K562 (cell line): ENCODE data around the gene MYLK4. TPM values are rescaled to one million over a fixed set of nuclear protein-coding genes. Genes with fewer than 3 reads are reported as not detected.

ENCODE experiments used
- ATAC-seq: fragments of 200-7000 bp; cut with Tn5 transposase; 3 replicates; pipeline ENCODE4 v1.9.1; 2020; ENCODE audit warnings: moderate library complexity
- BruUV-seq: library from RNA; stranded (reverse); fragments of 400-500 nt; replicated peaks from 2 replicates; lab custom pipeline; 2021; lab: Mats Ljungman, UMichigan
- CTCF ChIA-PET: fragments of 300-600 bp; formaldehyde crosslinking; extraction: SDS; loops from one replicate; lab custom pipeline; 2021; ENCODE audit warnings: low intra/inter-chr PET ratio; lab: Yijun Ruan, JAX
- POLR2A ChIA-PET: fragments of 300-600, 350-650 bp; sonication (Branson Sonifier 250); formaldehyde crosslinking; extraction: SDS; loops from one replicate; lab custom pipeline; 2021; ENCODE audit warnings: antibody characterized with exemption, inconsistent platforms; lab: Yijun Ruan, JAX
- DNase-seq, 4 experiments: peaks; one replicate each; pipeline versions ENCODE4 v3.0.0 to v3.0.0-alpha.2; 2011 to 2018; ENCODE audit warnings: low spot score in 3 of 4, mixed read lengths in 3 of 4; ENCODE audit errors: extremely low read depth in 1 of 4
- FAIRE-seq: peaks from 2 replicates; lab custom pipeline; 2011; peaks lifted over from hg19 to GRCh38; lab: Jason Lieb, UNC
- H2AFZ ChIP-seq: 2 replicates; pipeline ENCODE4 v1.6.0; 2011; ENCODE audit warnings: low read depth, low read length, control low read depth, inconsistent platforms
- H3K27ac ChIP-seq: fragments of 200-600 bp; 3 replicates; pipeline ENCODE4 v1.8.0; 2011; ENCODE audit warnings: low read depth, mild to moderate bottlenecking, control low read depth, inconsistent platforms, low read length, moderate library complexity, mixed read lengths; ENCODE audit errors: extremely low read depth
- H3K27me3 ChIP-seq, 2 experiments: fragments of 300-600 bp in 1 of 2; 2 replicates in 1 of 2; 3 replicates in 1 of 2; pipeline versions ENCODE4 v1.6.0 to v1.8.0; 2011; ENCODE audit warnings: inconsistent platforms in 2 of 2, low read length in 2 of 2, mild to moderate bottlenecking in 1 of 2, mixed read lengths in 1 of 2, moderate library complexity in 1 of 2; ENCODE audit not compliant: control insufficient read depth in 2 of 2, insufficient read depth in 2 of 2
- H3K36me3 ChIP-seq: fragments of 300-600 bp; 3 replicates; pipeline ENCODE4 v1.8.0; 2011; ENCODE audit warnings: mild to moderate bottlenecking, low read length, inconsistent platforms; ENCODE audit not compliant: control insufficient read depth, insufficient read depth
- H3K4me1 ChIP-seq, 2 experiments: fragments of 200-600 bp in 1 of 2; replicated peaks in 1 of 2; 2 replicates in 1 of 2; 3 replicates in 1 of 2; pipeline versions ENCODE4 v1.5.1 to v1.8.0; 2011; ENCODE audit warnings: inconsistent platforms in 2 of 2, low read length in 2 of 2, mild to moderate bottlenecking in 1 of 2, mixed read lengths in 1 of 2, moderate library complexity in 1 of 2; ENCODE audit not compliant: control insufficient read depth in 2 of 2, insufficient read depth in 2 of 2
- H3K4me2 ChIP-seq: 2 replicates; pipeline ENCODE4 v1.6.1; 2011; ENCODE audit warnings: low read length, control low read depth, inconsistent platforms, mixed read lengths; ENCODE audit not compliant: insufficient read depth
- H3K4me3 ChIP-seq: fragments of 200-600 bp; sonication (generic), shearing (Covaris generic); 2 replicates; pipeline ENCODE4 v1.5.1; 2016; ENCODE audit warnings: control low read depth, inconsistent platforms
- H3K79me2 ChIP-seq: fragments of 200-600 bp; 3 replicates; pipeline ENCODE4 v1.8.0; 2011; ENCODE audit warnings: low read length, inconsistent platforms; ENCODE audit not compliant: control insufficient read depth, insufficient read depth
- H3K9ac ChIP-seq, 2 experiments: 2 replicates each; pipeline versions ENCODE4 v1.6.0 to v1.6.1; 2011; ENCODE audit warnings: low read depth in 2 of 2, low read length in 2 of 2, control low read depth in 1 of 2, inconsistent platforms in 1 of 2, mild to moderate bottlenecking in 1 of 2, mixed read lengths in 1 of 2; ENCODE audit not compliant: insufficient read depth in 1 of 2
- H3K9me1 ChIP-seq: one replicate; pipeline ENCODE4 v1.6.0; 2011; ENCODE audit warnings: inconsistent platforms, mild to moderate bottlenecking, low read length, moderate library complexity; ENCODE audit not compliant: control insufficient read depth, insufficient read depth
- H3K9me3 ChIP-seq: replicated peaks from 2 replicates; pipeline ENCODE4 v1.5.1; 2011; ENCODE audit warnings: low read depth, low read length, inconsistent platforms; ENCODE audit not compliant: control insufficient read depth, insufficient read depth
- H4K20me1 ChIP-seq: replicated peaks from 2 replicates; pipeline ENCODE4 v1.6.1; 2011; ENCODE audit warnings: low read length, inconsistent platforms, mixed read lengths; ENCODE audit not compliant: control insufficient read depth, insufficient read depth
- EHMT2 ChIP-seq: fragments of 450-650 bp; IDR thresholded peaks from 2 replicates; pipeline ENCODE4 v1.6.1; 2018; ENCODE audit warnings: antibody characterized with exemption
- FIP1L1 ChIP-seq: fragments of 200-400 bp; formaldehyde crosslinking; IDR thresholded peaks from 2 replicates; pipeline ENCODE4 v1.6.1; 2018; ENCODE audit warnings: mild to moderate bottlenecking, low read depth, low read length; ENCODE audit not compliant: poor library complexity, severe bottlenecking
- KHSRP ChIP-seq: fragments of 450-650 bp; IDR thresholded peaks from 2 replicates; pipeline ENCODE4 v1.6.1; 2017
- LEF1 ChIP-seq: fragments of 450-650 bp; IDR thresholded peaks from 2 replicates; pipeline ENCODE4 v1.6.1; 2016; ENCODE audit warnings: mild to moderate bottlenecking
- NCOA2 ChIP-seq, 2 experiments: fragments of 450-650 bp; IDR thresholded peaks; 2 replicates each; pipeline ENCODE4 v1.6.1; 2018; ENCODE audit warnings: mild to moderate bottlenecking in 2 of 2, moderate library complexity in 1 of 2; ENCODE audit not compliant: partially characterized antibody in 2 of 2
- PHTF2 ChIP-seq: fragments of 250-450 bp; sonication (Bioruptor Pico); IDR thresholded peaks from 2 replicates; pipeline ENCODE4 v1.5.0; 2021; ENCODE audit warnings: mild to moderate bottlenecking
- SMAD1 ChIP-seq: fragments of 150-350 bp; IDR thresholded peaks from 2 replicates; pipeline ENCODE4 v1.6.1; 2014; ENCODE audit warnings: low read length, low read depth; ENCODE audit not compliant: partially characterized antibody
- ZNF717 ChIP-seq: fragments of 250-450 bp; sonication (Bioruptor Pico); IDR thresholded peaks from 2 replicates; pipeline ENCODE4 v1.5.0; 2021
- WGBS: fragments of 100-300 bp; shearing (Covaris generic); methylation state at CpG from one replicate; pipeline ENCODE4 v1.1.6; 2016; ENCODE audit warnings: low coverage, mixed read lengths; ENCODE audit not compliant: insufficient coverage; ENCODE audit errors: missing lambda C conversion rate; 5-methylcytosine and 5-hydroxymethylcytosine counted together
- in situ Hi-C: fragments of 300-500 bp; cut with MboI; formaldehyde crosslinking; loops from 4 replicates; pipeline ENCODE4 v1.15.0; 2018; ENCODE audit warnings: inconsistent platforms, mixed read lengths
- intact Hi-C: fragments of 100-400 bp; cut with micrococcal nuclease; formaldehyde crosslinking; loops from 2 replicates; pipeline ENCODE4 v1.14.2; 2022
- polyA plus RNA-seq, 8 experiments: library from polyadenylated mRNA; depleted of rRNA in 4 of 8; stranded (reverse) in 5 of 8; unstranded in 3 of 8; fragments of >200 nt; fragmentation: Nextera tagmentation in 2 of 8; fragmentation: Illumina TruSeq in 1 of 8; extraction: Ambion mirVana in 2 of 8; extraction: Trizol in 1 of 8; gene quantifications; 2 replicates each; pipeline versions ENCODE4 v1.2.1 to v1.2.3, GENCODE V29; 2011 to 2014; ENCODE audit warnings: inconsistent platforms in 1 of 8, missing spikeins in 1 of 8
- total RNA-seq, 7 experiments: library from RNA; depleted of rRNA in 6 of 7; stranded (reverse); fragments of >200 nt in 6 of 7; fragmentation: Illumina TruSeq in 2 of 7; extraction: Trizol in 2 of 7; gene quantifications; 2 replicates each; pipeline versions ENCODE4 v1.2.1 to v1.2.3, GENCODE V29; 2011 to 2021; ENCODE audit warnings: low replicate concordance in 1 of 7
- TF ChIP-seq, protein P1 (sequence below): fragments of 450-650 bp; formaldehyde crosslinking; IDR thresholded peaks from 2 replicates; pipeline ENCODE4 v1.4.0; 2020; ENCODE audit warnings: mild to moderate bottlenecking, moderate library complexity
- TF ChIP-seq, protein P2 (sequence below): fragments of 450-650 bp; IDR thresholded peaks from 2 replicates; pipeline ENCODE4 v1.6.1; 2016; ENCODE audit warnings: antibody characterized with exemption
- TF ChIP-seq, protein P3 (sequence below): fragments of 150-350 bp; IDR thresholded peaks from 2 replicates; pipeline ENCODE4 v1.6.1; 2014; ENCODE audit warnings: low read depth, mild to moderate bottlenecking, low read length, borderline replicate concordance

MYLK4 gene
- total and polyA plus RNA-seq, 9 of the 15 experiments (the other 6 are each of a cell fraction or from before 2014, with no cell fraction given), result 0.01 to 0.15 (median 0.06) TPM

DNA sequence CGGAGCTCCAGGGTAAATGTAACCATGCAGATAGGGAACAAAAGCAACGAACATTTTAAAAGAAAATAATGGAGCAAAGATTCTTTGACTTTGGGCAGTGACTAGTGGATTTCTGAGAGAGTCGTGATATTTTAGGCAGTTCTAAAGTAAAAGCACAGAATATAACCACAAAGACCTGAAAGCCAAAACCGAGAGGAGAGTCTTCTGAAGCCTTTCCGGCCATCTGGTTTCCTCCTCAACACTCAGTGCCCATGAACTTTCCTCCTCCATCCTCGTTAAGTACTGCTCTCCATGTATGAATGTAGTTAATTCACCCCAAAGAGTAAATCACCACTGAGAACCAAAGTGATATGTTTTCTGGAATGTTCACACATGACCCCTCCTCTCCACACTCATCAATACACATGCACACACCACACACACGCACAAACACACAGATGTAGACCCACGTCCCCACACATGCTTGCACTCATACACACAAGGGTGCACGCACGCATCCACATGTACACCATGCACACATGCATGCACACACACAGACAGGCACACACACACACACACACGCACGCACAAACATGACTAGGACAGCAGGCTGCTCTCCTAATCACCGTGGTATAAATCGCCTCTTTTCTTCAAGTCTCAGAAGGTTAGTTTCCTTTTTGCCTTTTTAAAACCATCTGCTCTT lies 109.5 kb downstream of the MYLK4 start:
- in situ Hi-C loops, result no loop called here
- ATAC-seq (no peak), FAIRE-seq (no peak), DNase-seq (no peak)
- no peaks in the 10 kb centered on the region for H3K79me2 ChIP-seq
- no peak overlapping the region for H3K9ac ChIP-seq
- no peak overlapping the region for H3K4me2 ChIP-seq
- peaks cover 46 to 70% of the 10 kb centered on the region in 2 experiments; a peak in 4 of 5 replicates for H3K27me3 ChIP-seq
- H3K4me3 ChIP-seq, result no peak overlapping the region
- TF ChIP-seq, protein P1, sequence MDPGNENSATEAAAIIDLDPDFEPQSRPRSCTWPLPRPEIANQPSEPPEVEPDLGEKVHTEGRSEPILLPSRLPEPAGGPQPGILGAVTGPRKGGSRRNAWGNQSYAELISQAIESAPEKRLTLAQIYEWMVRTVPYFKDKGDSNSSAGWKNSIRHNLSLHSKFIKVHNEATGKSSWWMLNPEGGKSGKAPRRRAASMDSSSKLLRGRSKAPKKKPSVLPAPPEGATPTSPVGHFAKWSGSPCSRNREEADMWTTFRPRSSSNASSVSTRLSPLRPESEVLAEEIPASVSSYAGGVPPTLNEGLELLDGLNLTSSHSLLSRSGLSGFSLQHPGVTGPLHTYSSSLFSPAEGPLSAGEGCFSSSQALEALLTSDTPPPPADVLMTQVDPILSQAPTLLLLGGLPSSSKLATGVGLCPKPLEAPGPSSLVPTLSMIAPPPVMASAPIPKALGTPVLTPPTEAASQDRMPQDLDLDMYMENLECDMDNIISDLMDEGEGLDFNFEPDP (CRISPR knock-in tag), result no peak
- no peak for TF ChIP-seq NCOA2 (IDR thresholded peaks at IDR 0.05; ENCODE audit: partially characterized antibody in 2 of 2)
- no peak for TF ChIP-seq FIP1L1
- no peak for TF ChIP-seq PHTF2
- TF ChIP-seq, protein P2, sequence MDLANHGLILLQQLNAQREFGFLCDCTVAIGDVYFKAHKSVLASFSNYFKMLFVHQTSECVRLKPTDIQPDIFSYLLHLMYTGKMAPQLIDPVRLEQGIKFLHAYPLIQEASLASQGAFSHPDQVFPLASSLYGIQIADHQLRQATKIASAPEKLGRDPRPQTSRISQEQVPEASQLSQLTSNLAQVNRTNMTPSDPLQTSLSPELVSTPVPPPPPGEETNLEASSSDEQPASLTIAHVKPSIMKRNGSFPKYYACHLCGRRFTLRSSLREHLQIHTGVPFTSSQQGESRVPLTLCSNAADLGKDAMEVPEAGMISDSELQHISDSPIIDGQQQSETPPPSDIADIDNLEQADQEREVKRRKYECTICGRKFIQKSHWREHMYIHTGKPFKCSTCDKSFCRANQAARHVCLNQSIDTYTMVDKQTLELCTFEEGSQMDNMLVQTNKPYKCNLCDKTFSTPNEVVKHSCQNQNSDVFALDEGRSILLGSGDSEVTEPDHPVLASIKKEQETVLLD, result no peak
- TF ChIP-seq SMAD1, result no peak
- no peak for TF ChIP-seq EHMT2
- TF ChIP-seq ZNF717 (CRISPR knock-in tag), result no peak
- no peak for TF ChIP-seq KHSRP
- TF ChIP-seq, protein P3, sequence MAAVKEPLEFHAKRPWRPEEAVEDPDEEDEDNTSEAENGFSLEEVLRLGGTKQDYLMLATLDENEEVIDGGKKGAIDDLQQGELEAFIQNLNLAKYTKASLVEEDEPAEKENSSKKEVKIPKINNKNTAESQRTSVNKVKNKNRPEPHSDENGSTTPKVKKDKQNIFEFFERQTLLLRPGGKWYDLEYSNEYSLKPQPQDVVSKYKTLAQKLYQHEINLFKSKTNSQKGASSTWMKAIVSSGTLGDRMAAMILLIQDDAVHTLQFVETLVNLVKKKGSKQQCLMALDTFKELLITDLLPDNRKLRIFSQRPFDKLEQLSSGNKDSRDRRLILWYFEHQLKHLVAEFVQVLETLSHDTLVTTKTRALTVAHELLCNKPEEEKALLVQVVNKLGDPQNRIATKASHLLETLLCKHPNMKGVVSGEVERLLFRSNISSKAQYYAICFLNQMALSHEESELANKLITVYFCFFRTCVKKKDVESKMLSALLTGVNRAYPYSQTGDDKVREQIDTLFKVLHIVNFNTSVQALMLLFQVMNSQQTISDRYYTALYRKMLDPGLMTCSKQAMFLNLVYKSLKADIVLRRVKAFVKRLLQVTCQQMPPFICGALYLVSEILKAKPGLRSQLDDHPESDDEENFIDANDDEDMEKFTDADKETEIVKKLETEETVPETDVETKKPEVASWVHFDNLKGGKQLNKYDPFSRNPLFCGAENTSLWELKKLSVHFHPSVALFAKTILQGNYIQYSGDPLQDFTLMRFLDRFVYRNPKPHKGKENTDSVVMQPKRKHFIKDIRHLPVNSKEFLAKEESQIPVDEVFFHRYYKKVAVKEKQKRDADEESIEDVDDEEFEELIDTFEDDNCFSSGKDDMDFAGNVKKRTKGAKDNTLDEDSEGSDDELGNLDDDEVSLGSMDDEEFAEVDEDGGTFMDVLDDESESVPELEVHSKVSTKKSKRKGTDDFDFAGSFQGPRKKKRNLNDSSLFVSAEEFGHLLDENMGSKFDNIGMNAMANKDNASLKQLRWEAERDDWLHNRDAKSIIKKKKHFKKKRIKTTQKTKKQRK, result no peak
- no peak for TF ChIP-seq LEF1
- no peaks in the 10 kb centered on the region for H4K20me1 ChIP-seq
- H3K9me3 ChIP-seq, result no peaks in the 10 kb centered on the region
- no TSS peak for BruUV-seq
- H3K4me1 ChIP-seq, result no peaks in the 10 kb centered on the region
- 1% methylated on average over 14 of the region's 14 CpGs for WGBS
- no peak overlapping the region for H3K27ac ChIP-seq
- POLR2A ChIA-PET, result interaction anchor here (0.7 kb wide), 1 partner anchor 662 kb away, joined by 3 read pairs; no protein-coding TSS in a partner anchor
- no peak overlapping the region for H2AFZ ChIP-seq
- no peaks in the 10 kb centered on the region for H3K36me3 ChIP-seq
- H3K9me1 ChIP-seq, result no peaks in the 10 kb centered on the region
- intact Hi-C loops, result no loop called here
- CTCF ChIA-PET, result no interaction called here
